NCI-H524 treated with DMSO at 0.1 percent for 48 hours (cell line): ENCODE data around the gene MEGF6.

Experiments
- DNase-seq: peaks from one replicate; lab custom pipeline; 2025; lab: John Stamatoyannopoulos, UW

MEGF6 gene

DNA sequence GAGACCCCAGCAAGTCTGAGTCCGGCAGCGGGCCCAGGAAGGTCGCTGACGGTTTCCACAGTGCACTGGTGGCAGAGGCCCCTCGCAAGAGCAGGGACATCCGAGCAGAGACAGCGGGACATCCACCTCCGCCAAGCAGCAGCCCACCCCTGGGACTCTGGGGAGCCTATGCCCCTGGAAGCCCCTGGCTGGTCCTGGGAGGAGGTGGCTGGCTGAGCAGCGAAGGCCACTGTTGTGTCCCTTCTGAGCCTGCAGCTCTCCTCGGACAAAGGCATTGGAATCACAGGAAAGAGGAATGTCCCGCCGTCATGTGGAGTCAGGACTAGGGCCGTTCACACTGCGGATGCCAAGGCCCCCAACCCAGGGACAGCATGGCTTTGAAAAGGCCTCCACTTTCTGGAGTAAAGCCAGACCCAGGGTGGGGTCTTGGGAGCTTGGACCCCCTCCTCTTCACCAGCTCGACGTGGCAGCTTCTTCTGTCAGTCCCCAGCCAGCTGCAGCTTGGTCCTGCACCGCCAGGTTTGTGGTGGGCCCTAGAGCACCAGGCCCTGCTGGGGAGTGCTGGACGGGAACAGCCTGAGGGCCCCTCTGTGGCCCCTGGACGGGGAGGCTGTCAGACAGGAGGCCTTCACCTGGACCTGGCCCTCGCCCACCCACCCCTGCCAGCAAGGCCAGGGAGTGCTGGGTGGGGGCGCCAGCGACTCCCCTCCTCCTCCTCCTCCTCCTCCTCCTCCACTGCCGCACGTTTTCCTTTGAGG, 1.4 kb downstream of the MEGF6 start:
- DNase-seq, result no peak

- no peak for DNase-seq
Measured at GRCh38 chr1:3609016-3609768, 2.1 kb downstream of the MEGF6 start.

DNA sequence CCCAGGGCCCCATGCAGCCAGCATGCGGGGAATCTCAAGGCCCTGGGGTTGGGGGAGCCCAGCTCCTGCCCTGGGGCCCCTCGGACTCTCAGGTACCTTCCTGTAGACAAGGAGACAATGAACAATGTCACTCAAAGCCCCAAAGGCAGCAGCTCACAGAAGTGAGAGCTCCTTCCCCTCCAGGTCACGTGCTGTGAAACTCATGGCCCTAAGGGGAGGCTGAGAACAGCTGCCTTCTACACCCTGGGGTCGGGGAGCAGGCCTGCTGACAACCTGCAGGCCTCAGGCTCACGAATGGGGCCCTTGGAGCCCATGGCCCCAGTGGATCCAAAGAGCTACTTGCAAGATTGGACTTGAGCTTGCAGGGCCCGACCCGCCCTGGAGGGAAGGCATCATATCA, 3.2 kb downstream of the MEGF6 start:
- no peak for DNase-seq

GRCh38 chr1:3607703-3608065, 3.6 kb downstream of the MEGF6 start:
- DNase-seq, result peak; percentile 21

- no peak for DNase-seq
Measured at GRCh38 chr1:3606779-3607702, 4.3 kb downstream of the MEGF6 start.

DNA sequence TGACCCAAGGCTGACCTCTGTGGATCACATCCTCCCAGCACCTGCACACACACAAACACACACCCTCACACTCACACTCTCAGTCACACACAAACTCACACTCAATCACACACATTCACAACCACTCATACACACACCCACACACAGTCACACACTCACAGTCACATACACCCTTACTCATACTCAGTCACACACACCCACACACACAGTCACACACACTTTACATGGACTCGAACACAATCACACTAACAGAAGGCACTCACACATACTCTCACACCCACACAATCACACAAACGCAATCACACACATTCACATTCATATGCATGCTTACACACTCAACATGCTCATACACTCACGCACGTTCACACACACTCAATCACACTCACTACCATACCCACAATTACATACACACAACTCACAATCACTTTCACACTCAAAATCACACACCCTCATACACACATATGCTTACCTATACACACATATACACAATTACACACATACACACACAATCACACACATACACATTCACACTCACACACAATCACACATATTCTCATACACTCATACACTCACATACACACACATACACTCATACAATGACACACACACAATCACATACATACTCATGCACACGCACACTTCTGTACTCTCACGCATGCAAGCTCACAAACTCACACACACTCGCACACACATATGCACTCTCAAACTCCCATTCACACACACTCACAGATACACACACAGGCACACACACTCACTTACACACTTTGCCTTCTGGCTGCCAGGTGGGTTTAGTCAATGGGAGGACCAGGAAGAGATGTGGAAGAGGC, 6.1 kb downstream of the MEGF6 start:
- no peak for DNase-seq

- DNase-seq, result no peak
Measured at GRCh38 chr1:3604468-3604974, 6.8 kb downstream of the MEGF6 start.

DNA sequence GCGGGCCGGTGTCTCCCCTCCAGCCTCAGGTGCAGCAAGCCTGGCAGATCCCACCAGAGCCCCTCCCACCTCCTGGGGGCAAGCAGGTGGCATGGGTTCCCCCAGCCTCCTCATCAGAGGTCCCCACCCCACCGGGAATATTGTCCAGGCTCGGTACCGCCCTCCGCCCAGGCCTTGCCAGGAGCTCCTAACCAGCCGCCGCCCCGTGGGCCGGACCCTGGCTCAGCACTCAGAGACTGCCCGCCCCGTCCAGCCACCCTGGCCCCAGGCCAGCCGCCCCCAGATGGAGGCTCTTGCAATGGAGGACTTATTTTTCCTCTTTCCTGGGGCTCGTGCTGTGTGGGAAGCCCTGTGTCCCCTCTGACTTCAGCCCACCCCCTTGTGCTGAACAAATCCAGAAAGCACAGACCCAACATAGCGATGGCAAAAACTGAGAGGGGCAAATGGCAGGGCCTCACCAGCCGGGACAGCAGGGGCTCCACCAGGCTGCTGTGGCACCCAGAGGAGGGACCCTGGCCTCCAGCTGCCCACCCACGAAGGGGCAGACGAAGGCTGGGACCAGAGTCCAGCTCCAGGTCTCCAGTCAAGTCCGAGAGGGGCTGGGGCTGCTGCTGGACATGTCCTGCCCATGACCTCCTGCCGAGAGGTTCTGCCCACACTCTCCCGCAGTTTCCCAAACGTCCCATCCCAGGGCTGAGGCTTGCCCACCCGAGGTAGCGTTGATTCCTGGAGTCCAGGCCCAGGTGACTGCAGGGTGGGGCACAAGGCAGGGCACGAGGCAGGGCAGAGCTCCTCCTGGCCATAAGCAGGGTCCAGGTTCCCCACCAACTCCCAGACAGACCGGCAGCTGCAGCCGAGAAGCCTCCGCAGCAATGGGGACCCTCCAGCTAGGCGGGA, 7.5 kb downstream of the MEGF6 start:
- DNase-seq, result no peak

DNA sequence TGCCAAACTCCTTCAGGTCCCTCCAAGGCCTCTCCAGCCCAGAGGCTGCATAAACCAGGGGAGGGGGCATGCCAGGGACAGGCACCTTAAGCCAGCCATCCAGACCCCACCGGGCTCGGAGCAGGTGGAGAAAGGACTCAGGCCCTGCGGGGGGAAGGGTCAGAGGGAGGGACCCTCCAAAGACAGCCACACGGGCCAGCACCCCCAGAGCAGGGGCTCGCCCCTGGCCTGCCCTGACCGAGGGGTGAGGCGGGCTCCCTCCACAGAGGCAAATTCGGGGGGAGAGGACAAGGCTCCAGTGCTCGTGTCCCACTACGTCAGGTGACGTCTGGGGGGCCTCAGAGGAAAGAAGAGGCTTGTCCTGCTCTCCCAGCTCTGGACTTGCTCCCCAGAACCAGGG, 8.2 kb downstream of the MEGF6 start:
- no peak for DNase-seq

GRCh38 chr1:3602375-3602774, 8.9 kb downstream of the MEGF6 start:
- no peak for DNase-seq

DNA sequence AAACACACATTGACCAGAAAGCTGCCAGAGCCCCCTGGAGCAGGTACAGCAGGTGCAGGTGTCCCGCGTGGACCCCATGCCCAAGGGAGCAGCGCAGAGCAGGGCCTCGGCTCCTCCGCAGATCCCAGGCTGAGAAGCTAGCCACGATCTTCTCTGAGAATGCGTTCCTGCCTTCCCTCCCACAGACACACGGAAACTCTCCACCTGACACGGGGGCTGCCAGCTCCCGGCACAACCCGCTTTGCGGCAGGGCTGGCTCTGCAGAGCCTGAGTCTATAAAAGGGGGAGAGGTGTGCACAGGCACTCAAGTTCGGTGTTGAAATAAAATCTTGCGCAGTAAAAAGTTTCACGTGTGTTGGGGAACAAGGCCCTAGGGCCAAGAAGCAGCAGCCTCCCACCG, 9.6 kb downstream of the MEGF6 start:
- DNase-seq, result no peak

DNA sequence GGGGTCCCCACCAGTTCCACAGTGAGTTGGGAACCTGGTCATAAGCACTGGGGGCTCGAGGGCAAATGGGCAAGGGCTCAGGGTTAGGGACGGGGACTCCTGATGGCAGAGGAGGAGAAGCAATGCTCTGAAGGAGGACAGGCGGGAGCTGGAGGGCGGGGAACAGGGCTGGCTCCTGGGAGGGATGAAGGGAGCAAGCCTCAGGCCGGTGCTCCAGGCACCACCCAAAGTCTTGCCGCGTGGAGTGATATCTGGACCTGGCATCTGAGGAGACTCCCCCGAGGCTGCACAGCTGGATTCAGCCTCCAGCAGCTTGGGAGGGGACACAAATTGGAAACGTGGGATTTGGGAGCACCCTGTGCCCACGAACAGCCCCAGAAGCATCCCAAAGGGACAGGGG, 11.0 kb downstream of the MEGF6 start:
- no peak for DNase-seq

DNA sequence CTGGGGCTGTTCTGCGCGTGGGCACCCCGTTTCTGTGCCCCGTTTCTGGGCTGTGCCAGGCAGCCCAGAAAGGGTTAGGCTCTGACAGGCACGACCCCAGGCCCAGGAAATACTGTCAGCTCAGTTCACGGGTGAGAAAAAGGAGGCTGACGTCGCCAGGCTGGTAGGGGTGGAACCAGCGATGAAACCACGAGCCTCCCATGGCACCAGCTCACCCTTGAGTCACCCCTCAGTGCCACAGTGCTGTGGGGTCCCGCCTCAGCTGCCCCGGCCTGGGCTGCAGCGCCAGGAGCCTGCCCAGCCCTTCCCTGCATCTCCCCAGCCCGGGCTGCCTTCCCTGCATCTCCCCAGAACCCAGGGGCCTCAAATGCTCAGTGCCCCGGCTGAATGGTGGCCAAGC, 11.5 kb downstream of the MEGF6 start:
- DNase-seq, result no peak

- no peak for DNase-seq
Measured at GRCh38 chr1:3599286-3599811, 12.0 kb downstream of the MEGF6 start.

DNA sequence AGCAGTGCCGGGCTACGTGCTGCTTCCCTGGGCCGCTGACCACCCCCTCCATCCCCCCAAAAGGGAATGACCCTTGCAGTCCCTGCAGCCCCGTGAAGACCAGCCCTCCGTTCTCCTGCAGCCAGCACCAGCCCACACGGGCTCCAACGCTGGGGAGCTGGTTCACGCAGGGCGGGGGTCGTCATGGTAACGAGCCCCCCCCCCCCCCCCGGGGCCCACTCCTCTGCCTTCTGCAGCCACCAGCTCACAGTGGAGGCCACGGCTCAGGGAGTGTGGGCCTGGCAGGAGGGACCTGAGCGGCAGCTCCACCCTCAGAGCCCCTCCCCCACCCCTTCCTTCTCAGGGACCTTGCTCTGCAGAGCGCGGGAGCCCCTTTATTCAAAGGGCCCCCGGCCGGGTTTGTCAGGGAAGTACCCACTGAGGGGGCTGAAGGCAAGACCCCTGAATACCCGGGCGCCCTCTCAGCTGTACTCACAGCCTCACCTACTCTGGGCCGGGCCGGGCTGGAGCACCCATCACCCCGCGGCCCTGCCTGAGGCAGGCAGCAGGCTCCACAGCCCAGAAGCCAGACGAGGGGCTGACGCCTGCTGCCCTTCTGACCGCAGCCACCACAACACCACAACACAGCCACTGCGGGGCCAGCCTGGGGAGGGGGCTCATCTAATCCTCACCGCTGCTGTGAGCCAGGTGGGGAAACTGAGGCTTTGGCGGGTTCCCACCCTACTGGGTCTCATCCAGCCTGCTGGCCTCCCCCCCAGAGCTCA, 12.6 kb downstream of the MEGF6 start:
- no peak for DNase-seq

GRCh38 chr1:3598051-3598491, 13.2 kb downstream of the MEGF6 start:
- DNase-seq, result no peak

DNA sequence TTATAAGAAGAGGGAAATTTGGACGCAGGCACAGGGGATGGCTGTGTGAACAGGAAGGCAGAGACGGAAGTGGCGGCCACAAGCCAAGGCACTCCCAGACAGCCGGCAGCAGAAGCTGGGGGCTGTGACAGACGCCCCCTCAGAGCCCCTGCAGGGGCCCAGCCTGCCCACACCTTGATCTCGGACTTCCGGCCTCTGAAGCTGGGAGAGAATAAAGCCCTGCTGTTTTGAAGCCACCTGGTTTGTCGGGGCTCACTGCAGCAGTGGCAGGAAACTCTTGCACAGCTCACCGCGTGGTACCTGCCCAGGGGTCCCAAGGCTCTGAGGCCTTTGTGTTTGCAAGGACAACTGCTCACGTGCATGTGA, 13.7 kb downstream of the MEGF6 start:
- no peak for DNase-seq

- no peak for DNase-seq
Measured at GRCh38 chr1:3596663-3597598, 14.4 kb downstream of the MEGF6 start.
